Erythroblast (primary cell): ENCODE measurements around the gene GLRA2.

Source experiments
- GATA1 ChIP-seq: IDR thresholded peaks from 2 replicates; pipeline ENCODE4 v1.6.1; 2011; ENCODE audit warnings: low read depth, mild to moderate bottlenecking, control low read depth, low read length, moderate library complexity
- POLR2A ChIP-seq: IDR thresholded peaks from 2 replicates; pipeline ENCODE4 v1.6.1; 2011; ENCODE audit warnings: mild to moderate bottlenecking, low read length

GRCh38 chrX:14616836-14617235, 87.5 kb downstream of the GLRA2 start:
- no peak for TF ChIP-seq POLR2A
- no peak for TF ChIP-seq GATA1
